ENCODE measurements around the gene SNIP1.
A peak's percentile ranks its signal among the peaks of the same experiment; 100 is the strongest.

Gene SNIP1

GRCh38 chr1:37501661-37502060, 52.4 kb downstream of the SNIP1 start:
- no peak overlapping the region for H2AFZ ChIP-seq (ENCODE audit: low read depth, low read length)
- no peak overlapping the region for H3K9ac ChIP-seq (ENCODE audit: low read length)
- no peak overlapping the region for H3K4me3 ChIP-seq (ENCODE audit: insufficient read depth in 1 of 2, low read depth in 1 of 2, low read length in 2 of 2)
- no peak for DNase-seq
- H4K91ac ChIP-seq (ENCODE audit: low read length), result no peak overlapping the region
- H2AK5ac ChIP-seq (ENCODE audit: low read length, severe bottlenecking), result no peak overlapping the region
- H3K4me2 ChIP-seq (ENCODE audit: low read length, poor library complexity, severe bottlenecking), result no peak overlapping the region
- no peak overlapping the region for H3K14ac ChIP-seq (ENCODE audit: low read length in 2 of 2)
- H4K8ac ChIP-seq (ENCODE audit: low read length), result no peak overlapping the region
- H3K27ac ChIP-seq (ENCODE audit: low read length, poor library complexity, severe bottlenecking), result no peak overlapping the region
- peaks cover 6% of the 10 kb centered on the region for H3K4me1 ChIP-seq (ENCODE audit: control insufficient read depth, insufficient read depth, low read depth, low read length)
- WGBS, result 88% methylated on average over 4 of the region's 5 CpGs
- H3K36me3 ChIP-seq (ENCODE audit: control insufficient read depth in 1 of 2, insufficient read depth in 2 of 2, low read depth in 1 of 2, low read length in 2 of 2), result peaks cover 34 to 75% of the 10 kb centered on the region in 2 experiments
- peaks cover 32% of the 10 kb centered on the region for H3K79me1 ChIP-seq (replicated peaks; ENCODE audit: low read length, poor library complexity, severe bottlenecking)
- H3K9me3 ChIP-seq (ENCODE audit: control insufficient read depth, low read length), result no peaks in the 10 kb centered on the region
- no peak overlapping the region for H3K23ac ChIP-seq (ENCODE audit: low read length in 2 of 2)
- no peak overlapping the region for H3K18ac ChIP-seq (ENCODE audit: low read depth in 1 of 2, low read length in 2 of 2)
- H2BK15ac ChIP-seq (ENCODE audit: low read depth, poor library complexity, severe bottlenecking), result no peak overlapping the region
- no peak overlapping the region for H2BK5ac ChIP-seq (ENCODE audit: low read depth, low read length, poor library complexity, severe bottlenecking)
- no peak overlapping the region for H2BK120ac ChIP-seq (ENCODE audit: low read depth, low read length)
- no peak overlapping the region for H2BK12ac ChIP-seq (ENCODE audit: low read length in 2 of 2)
- no peaks in the 10 kb centered on the region for H3K27me3 ChIP-seq (ENCODE audit: control insufficient read depth in 1 of 2, insufficient read depth in 1 of 2, low read length in 2 of 2)
- H3K4ac ChIP-seq (ENCODE audit: low read depth in 1 of 2, low read length in 2 of 2), result no peak overlapping the region

- Histone ChIP-seq H3K23ac (ENCODE audit: low read length in 2 of 2) (no peak overlapping the region), H3K4me3 (ENCODE audit: insufficient read depth in 1 of 2, low read depth in 1 of 2, low read length in 2 of 2) (no peak overlapping the region), H3K9me3 (ENCODE audit: control insufficient read depth, low read length) (no peaks in the 10 kb centered on the region), H2BK120ac (ENCODE audit: low read depth, low read length) (no peak overlapping the region), H2AK5ac (ENCODE audit: low read length, severe bottlenecking) (no peak overlapping the region), H2BK5ac (ENCODE audit: low read depth, low read length, poor library complexity, severe bottlenecking) (no peak overlapping the region), H3K27me3 (ENCODE audit: control insufficient read depth in 1 of 2, insufficient read depth in 1 of 2, low read length in 2 of 2) (no peaks in the 10 kb centered on the region), H4K8ac (ENCODE audit: low read length) (no peak overlapping the region), H2BK15ac (ENCODE audit: low read depth, poor library complexity, severe bottlenecking) (no peak overlapping the region), H3K9ac (ENCODE audit: low read length) (peak overlapping the region; percentile 51), H3K18ac (ENCODE audit: low read depth in 1 of 2, low read length in 2 of 2) (no peak overlapping the region), H3K14ac (ENCODE audit: low read length in 2 of 2) (no peak overlapping the region), H3K4me1 (ENCODE audit: control insufficient read depth, insufficient read depth, low read depth, low read length) (peaks cover 6% of the 10 kb centered on the region), H3K36me3 (ENCODE audit: control insufficient read depth in 1 of 2, insufficient read depth in 2 of 2, low read depth in 1 of 2, low read length in 2 of 2) (peaks cover 29 to 68% of the 10 kb centered on the region in 2 experiments), H4K91ac (ENCODE audit: low read length) (no peak overlapping the region), H3K4me2 (ENCODE audit: low read length, poor library complexity, severe bottlenecking) (no peak overlapping the region), H2BK12ac (ENCODE audit: low read length in 2 of 2) (no peak overlapping the region), H2AFZ (ENCODE audit: low read depth, low read length) (no peak overlapping the region), H3K79me1 (replicated peaks; ENCODE audit: low read length, poor library complexity, severe bottlenecking) (peaks cover 27% of the 10 kb centered on the region), H3K4ac (ENCODE audit: low read depth in 1 of 2, low read length in 2 of 2) (no peak overlapping the region), H3K27ac (ENCODE audit: low read length, poor library complexity, severe bottlenecking) (peak overlapping the region; percentile 34)
- DNase-seq, result peak; percentile 45
- WGBS, result 87% methylated on average over 4 of the region's 4 CpGs
These were observed 55.0 kb downstream of the SNIP1 start for GRCh38 chr1:37498872-37499617.

GRCh38 chr1:37497832-37498231, 56.3 kb downstream of the SNIP1 start:
- Histone ChIP-seq H3K27ac (ENCODE audit: low read length, poor library complexity, severe bottlenecking) (no peak overlapping the region), H2BK15ac (ENCODE audit: low read depth, poor library complexity, severe bottlenecking) (no peak overlapping the region), H3K79me1 (replicated peaks; ENCODE audit: low read length, poor library complexity, severe bottlenecking) (peaks cover 21% of the 10 kb centered on the region), H3K23ac (ENCODE audit: low read length in 2 of 2) (no peak overlapping the region), H3K9me3 (ENCODE audit: control insufficient read depth, low read length) (no peaks in the 10 kb centered on the region), H3K18ac (ENCODE audit: low read depth in 1 of 2, low read length in 2 of 2) (no peak overlapping the region), H4K91ac (ENCODE audit: low read length) (no peak overlapping the region), H3K36me3 (ENCODE audit: control insufficient read depth in 1 of 2, insufficient read depth in 2 of 2, low read depth in 1 of 2, low read length in 2 of 2) (peaks cover 23 to 68% of the 10 kb centered on the region in 2 experiments), H3K4me3 (ENCODE audit: insufficient read depth in 1 of 2, low read depth in 1 of 2, low read length in 2 of 2) (no peak overlapping the region), H3K14ac (ENCODE audit: low read length in 2 of 2) (no peak overlapping the region), H2BK5ac (ENCODE audit: low read depth, low read length, poor library complexity, severe bottlenecking) (no peak overlapping the region), H3K9ac (ENCODE audit: low read length) (no peak overlapping the region), H2AK5ac (ENCODE audit: low read length, severe bottlenecking) (no peak overlapping the region), H3K4me1 (ENCODE audit: control insufficient read depth, insufficient read depth, low read depth, low read length) (peaks cover 6% of the 10 kb centered on the region), H3K27me3 (ENCODE audit: control insufficient read depth in 1 of 2, insufficient read depth in 1 of 2, low read length in 2 of 2) (no peaks in the 10 kb centered on the region), H3K4me2 (ENCODE audit: low read length, poor library complexity, severe bottlenecking) (no peak overlapping the region), H3K4ac (ENCODE audit: low read depth in 1 of 2, low read length in 2 of 2) (no peak overlapping the region), H2AFZ (ENCODE audit: low read depth, low read length) (no peak overlapping the region), H2BK12ac (ENCODE audit: low read length in 2 of 2) (no peak overlapping the region), H4K8ac (ENCODE audit: low read length) (peak overlapping the region; percentile 36), H2BK120ac (ENCODE audit: low read depth, low read length) (no peak overlapping the region)
- DNase-seq, result no peak
- 100% methylated on average over 1 of the region's 2 CpGs for WGBS

DNA sequence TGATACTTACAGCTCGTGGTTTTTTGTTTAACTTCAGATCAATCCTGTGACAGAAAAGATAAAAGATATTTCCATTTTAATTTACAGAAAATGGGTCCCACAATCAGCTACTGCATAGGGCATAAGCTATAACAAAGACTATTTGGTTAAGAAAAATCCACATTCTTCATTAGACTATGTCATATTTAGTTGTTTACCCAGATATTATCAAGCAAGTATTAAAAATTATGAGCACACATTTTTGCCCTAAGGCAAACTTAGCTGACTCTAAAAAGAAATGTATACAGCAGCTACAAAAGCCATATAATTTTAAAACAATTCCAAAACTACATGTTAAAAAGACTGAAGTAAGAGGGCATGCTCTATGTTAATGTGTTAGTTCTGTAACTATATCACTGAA, 58.2 kb downstream of the SNIP1 start:
- H2BK5ac ChIP-seq (ENCODE audit: low read depth, low read length, poor library complexity, severe bottlenecking), result no peak overlapping the region
- H3K4me3 ChIP-seq (ENCODE audit: insufficient read depth in 1 of 2, low read depth in 1 of 2, low read length in 2 of 2), result no peak overlapping the region
- H2AFZ ChIP-seq (ENCODE audit: low read depth, low read length), result no peak overlapping the region
- H4K8ac ChIP-seq (ENCODE audit: low read length), result no peak overlapping the region
- no peak overlapping the region for H3K4ac ChIP-seq (ENCODE audit: low read depth in 1 of 2, low read length in 2 of 2)
- no CpG with 5 or more reads among the region's 1 CpG for WGBS
- no peaks in the 10 kb centered on the region for H3K27me3 ChIP-seq (ENCODE audit: control insufficient read depth in 1 of 2, insufficient read depth in 1 of 2, low read length in 2 of 2)
- no peak overlapping the region for H4K91ac ChIP-seq (ENCODE audit: low read length)
- H3K9me3 ChIP-seq (ENCODE audit: control insufficient read depth, low read length), result no peaks in the 10 kb centered on the region
- H3K4me2 ChIP-seq (ENCODE audit: low read length, poor library complexity, severe bottlenecking), result no peak overlapping the region
- peaks cover 6% of the 10 kb centered on the region for H3K4me1 ChIP-seq (ENCODE audit: control insufficient read depth, insufficient read depth, low read depth, low read length)
- no peak for DNase-seq
- H2BK12ac ChIP-seq (ENCODE audit: low read length in 2 of 2), result no peak overlapping the region
- H3K18ac ChIP-seq (ENCODE audit: low read depth in 1 of 2, low read length in 2 of 2), result no peak overlapping the region
- no peak overlapping the region for H3K14ac ChIP-seq (ENCODE audit: low read length in 2 of 2)
- no peak overlapping the region for H2BK15ac ChIP-seq (ENCODE audit: low read depth, poor library complexity, severe bottlenecking)
- no peak overlapping the region for H2AK5ac ChIP-seq (ENCODE audit: low read length, severe bottlenecking)
- H2BK120ac ChIP-seq (ENCODE audit: low read depth, low read length), result no peak overlapping the region
- H3K79me1 ChIP-seq (replicated peaks; ENCODE audit: low read length, poor library complexity, severe bottlenecking), result peaks cover 22% of the 10 kb centered on the region
- peaks cover 27 to 62% of the 10 kb centered on the region in 2 experiments for H3K36me3 ChIP-seq (ENCODE audit: control insufficient read depth in 1 of 2, insufficient read depth in 2 of 2, low read depth in 1 of 2, low read length in 2 of 2)
- no peak overlapping the region for H3K23ac ChIP-seq (ENCODE audit: low read length in 2 of 2)
- H3K27ac ChIP-seq (ENCODE audit: low read length, poor library complexity, severe bottlenecking), result no peak overlapping the region
- H3K9ac ChIP-seq (ENCODE audit: low read length), result no peak overlapping the region
